ENCODE data around the gene TTC3.

DNA sequence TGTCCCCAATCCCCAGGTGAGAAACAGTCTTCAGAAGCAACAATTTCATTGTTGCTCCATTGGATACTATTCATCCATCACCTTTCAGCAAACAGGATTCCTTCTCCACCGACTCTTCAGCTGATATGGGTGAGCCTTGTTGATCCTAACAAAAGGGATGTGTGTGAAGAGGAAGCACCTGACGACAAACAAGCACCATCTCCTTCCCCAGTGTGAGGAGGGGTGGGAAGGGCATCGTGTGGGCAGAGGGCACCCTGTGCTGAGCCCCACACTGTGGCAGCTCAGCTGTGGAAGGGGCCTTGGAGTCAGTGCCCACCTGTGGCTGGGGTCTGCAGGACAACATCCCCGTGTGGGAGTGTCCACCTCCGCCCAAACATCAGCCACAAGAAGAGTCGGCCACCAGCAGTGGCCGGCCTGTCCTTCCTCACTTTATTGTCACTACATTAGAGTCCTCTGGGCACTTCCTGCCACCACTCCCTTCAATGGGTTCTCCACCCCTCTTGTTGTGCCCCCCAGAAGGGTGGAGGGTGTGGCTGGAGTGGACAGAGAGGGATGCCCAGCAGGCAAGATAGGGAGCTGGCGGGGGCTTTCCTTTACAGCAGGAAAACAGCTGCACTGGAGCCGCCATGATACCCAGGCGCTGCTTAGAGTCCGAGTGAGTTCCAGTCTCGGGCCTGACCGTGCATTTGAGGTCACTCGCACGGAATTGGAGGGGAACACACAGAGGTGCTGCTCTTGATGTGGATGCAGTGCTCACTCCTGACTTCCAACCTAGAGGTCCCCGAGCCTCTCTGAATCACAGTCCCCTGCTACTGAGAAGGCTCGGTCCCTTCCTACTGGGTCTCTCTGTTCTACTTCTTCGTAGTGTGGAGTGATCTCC, 153.2 kb downstream of the TTC3 start:
- TF ChIP-seq EZH2 (IDR thresholded peaks at IDR 0.05; ENCODE audit: borderline replicate concordance, insufficient read depth, low read depth, low read length, poor library complexity, severe bottlenecking) (no peak), CTCF (IDR thresholded peaks at IDR 0.05) (no peak)

All from B cell (primary cell).